Fibroblast of the aortic adventitia (primary cell): Measurements from ENCODE around the gene STYXL1. TPM values are rescaled to one million over a fixed set of nuclear protein-coding genes. Genes with fewer than 3 reads are reported as not detected.
"Not testable (repeated sequence)": the region's sequence is repeated elsewhere in the genome, so short reads cannot be mapped to it uniquely, and the experiment has no call there.

Source experiments
- DNase-seq: peaks from one replicate; pipeline ENCODE4 v3.0.0-alpha.2; 2010; ENCODE audit warnings: low read depth
- H3K4me3 ChIP-seq: 2 replicates; pipeline ENCODE4 v1.5.1; 2011; ENCODE audit warnings: low read depth, mild to moderate bottlenecking, control low read depth, low read length, moderate library complexity
- total RNA-seq: library from RNA; depleted of rRNA; stranded (reverse); fragments of >200 nt; gene quantifications from 2 replicates; pipeline ENCODE4 v1.2.3, GENCODE V29; 2012; ENCODE audit warnings: low replicate concordance
- TF ChIP-seq, protein P1 (sequence below): IDR thresholded peaks from 2 replicates; pipeline ENCODE4 v1.5.1; 2011; ENCODE audit warnings: mild to moderate bottlenecking, low read length, control low read depth, inconsistent platforms; ENCODE audit not compliant: insufficient read depth

Gene STYXL1
- total RNA-seq, 1 donor: 33.2 TPM

DNA sequence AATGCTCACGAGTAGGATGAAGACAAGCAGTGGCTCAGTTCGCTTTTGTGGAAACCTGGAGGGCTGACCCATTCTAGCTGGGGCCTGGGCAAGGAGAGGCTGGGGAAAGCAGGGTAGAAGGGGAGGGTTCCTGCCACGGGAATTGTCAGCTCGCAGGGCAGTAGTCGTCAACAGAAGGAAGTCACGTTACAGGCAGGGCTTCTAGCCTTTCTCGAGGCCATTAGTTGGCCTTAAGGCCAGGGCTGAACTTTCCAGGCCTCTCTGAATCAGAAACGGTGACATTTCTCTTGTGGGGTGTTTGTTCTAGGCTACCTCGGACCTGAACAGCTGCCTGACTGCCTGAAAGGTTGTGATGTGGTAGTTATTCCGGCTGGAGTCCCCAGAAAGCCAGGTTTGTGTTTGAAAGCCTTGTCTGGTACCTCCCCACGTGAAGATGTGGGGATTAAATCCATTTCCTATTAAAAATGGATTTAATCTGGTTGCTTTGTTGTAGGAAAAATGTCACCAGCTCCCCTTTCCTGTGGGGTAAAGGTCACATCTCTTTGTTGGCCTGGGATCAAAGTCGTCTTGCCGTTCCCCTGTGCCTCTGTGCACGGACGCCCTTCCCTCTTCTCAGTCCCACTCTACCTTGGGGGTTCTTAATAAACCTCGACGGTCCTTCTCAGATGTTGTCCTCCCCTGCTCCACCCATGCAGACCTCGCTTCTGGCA lies 9.5 kb upstream of the STYXL1 start:
- no peak overlapping the region for H3K4me3 ChIP-seq
- TF ChIP-seq, protein P1, sequence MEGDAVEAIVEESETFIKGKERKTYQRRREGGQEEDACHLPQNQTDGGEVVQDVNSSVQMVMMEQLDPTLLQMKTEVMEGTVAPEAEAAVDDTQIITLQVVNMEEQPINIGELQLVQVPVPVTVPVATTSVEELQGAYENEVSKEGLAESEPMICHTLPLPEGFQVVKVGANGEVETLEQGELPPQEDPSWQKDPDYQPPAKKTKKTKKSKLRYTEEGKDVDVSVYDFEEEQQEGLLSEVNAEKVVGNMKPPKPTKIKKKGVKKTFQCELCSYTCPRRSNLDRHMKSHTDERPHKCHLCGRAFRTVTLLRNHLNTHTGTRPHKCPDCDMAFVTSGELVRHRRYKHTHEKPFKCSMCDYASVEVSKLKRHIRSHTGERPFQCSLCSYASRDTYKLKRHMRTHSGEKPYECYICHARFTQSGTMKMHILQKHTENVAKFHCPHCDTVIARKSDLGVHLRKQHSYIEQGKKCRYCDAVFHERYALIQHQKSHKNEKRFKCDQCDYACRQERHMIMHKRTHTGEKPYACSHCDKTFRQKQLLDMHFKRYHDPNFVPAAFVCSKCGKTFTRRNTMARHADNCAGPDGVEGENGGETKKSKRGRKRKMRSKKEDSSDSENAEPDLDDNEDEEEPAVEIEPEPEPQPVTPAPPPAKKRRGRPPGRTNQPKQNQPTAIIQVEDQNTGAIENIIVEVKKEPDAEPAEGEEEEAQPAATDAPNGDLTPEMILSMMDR: no peak
- DNase-seq: no peak

DNA sequence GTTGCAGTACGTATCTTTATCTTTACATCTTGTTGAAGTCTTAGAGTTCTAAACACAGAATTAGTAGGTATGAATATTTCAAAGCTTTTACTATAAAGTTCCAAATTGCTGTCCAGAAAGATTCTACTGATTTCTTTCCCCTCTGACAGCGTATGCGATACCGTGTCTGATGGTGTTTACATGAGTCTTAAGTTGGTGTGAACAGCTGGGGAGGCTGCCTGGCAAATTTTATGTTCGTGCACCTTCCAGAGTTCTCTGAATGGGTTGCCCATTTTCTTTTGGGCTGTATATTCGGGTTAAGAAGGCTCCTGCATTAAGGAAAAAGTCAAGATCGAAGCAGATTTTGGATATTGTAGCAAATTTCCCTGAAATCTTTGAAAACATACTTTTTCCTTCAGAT lies 8.4 kb upstream of the STYXL1 start:
- DNase-seq: no peak
- H3K4me3 ChIP-seq: no peak overlapping the region
- TF ChIP-seq, protein P1: no peak

DNA sequence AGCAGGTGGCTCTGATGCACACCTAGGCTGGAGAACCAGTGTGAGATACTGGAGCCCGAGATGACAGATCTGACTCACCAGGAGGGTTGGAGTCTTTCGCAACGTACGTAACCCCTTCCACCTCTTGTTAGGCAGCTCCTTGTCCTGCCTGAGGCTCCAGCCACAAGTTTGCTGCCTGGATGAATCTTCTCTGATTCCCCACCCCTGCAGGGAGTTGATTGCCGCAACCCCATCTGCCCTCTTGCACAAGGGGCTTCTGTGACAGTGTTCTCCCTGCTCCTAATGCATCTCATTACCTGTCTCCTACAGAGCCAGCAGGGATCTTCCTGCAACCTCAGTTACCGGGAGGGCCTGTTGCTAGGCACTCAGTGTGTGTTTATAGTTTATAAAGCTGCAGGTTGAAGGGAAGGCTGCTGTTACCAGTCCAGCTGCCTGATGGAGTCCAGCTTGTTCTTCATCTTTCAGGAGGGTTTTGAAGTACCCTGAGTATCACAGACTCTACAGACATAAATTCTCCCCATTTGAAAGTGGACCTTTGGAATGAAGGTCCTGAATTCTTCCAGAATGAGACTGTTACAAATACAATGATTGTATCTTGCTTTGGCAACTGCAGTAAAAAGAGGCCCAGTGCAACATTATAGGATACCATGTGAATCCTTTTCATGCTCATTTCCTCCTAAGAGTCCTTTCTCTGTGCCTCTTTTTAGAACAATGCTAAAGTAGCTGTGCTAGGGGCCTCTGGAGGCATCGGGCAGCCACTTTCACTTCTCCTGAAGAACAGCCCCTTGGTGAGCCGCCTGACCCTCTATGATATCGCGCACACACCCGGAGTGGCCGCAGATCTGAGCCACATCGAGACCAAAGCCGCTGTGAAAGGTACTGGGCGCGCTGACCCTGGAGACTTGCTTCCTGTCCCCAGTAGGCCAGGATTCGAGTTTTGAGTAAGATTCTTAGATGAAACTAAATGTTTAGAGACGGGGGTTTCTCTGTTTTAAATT lies 6.6 kb upstream of the STYXL1 start:
- TF ChIP-seq, protein P1: no peak
- peak; percentile 35 for DNase-seq

DNA sequence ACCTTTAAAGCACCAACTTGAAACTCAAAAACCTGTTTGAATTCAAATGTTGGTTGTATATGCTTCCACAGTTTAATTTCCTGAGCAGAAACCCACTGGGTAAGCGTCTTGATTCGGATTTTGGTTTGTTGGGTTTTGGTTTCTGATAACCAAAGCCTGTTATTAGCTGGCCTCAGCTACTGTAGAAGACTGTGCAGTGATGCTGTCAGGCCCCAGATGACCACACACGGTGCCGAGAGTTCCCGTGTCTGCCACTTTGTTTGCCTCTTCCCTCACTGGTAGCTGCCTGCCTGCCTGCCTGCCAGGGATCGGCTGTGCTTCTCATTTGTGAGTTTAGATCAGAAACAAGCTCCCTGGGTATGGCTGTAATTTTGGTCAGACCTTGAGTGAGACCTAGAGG lies 5.7 kb upstream of the STYXL1 start:
- TF ChIP-seq, protein P1: no peak
- DNase-seq: no peak

More for the DNA sequence above, 6.6 kb upstream of the STYXL1 start:
- no peak overlapping the region for H3K4me3 ChIP-seq

DNA sequence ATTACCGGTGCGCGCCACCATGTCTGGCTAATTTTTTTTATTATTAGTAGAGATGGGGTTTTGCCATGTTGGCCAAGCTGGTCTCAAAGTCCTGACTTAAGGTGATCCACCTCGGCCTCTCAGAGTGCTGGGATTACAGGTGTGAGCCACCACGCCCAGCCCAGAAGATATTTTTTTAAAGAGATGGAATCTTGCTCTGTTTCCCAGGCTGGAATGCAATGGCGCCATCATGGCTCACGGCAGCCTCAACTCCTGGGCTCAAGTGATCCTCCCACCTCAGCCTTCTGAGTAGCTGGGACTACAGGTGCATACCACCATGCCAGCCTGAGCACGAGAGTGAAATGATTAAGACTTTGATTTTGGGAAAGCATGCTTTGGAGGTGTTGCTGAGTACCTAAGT lies 4.9 kb upstream of the STYXL1 start:
- H3K4me3 ChIP-seq, DNase-seq: not testable (repeated sequence)

More for the DNA sequence above, 5.7 kb upstream of the STYXL1 start:
- H3K4me3 ChIP-seq: no peak overlapping the region

DNA sequence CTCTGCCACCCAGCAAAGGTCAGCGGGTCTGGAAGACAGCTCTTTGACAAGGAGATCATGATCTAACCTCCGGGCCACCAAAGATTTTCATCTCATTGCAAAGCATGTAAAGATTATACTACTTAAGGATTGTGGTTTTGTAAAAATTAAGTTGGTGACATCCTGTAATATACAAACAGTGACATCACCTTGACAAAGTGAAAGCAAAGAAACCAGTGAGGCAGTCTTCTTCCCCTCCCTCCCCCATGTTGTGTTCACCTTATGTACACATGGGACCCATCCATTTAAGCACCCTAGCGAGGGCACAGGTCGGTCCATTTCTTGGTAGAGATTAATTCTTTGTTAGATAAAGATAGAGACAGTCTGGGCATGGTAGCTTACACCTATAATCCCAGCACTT lies 4.0 kb upstream of the STYXL1 start:
- no peak overlapping the region for H3K4me3 ChIP-seq
- TF ChIP-seq, protein P1: no peak
- no peak for DNase-seq

DNA sequence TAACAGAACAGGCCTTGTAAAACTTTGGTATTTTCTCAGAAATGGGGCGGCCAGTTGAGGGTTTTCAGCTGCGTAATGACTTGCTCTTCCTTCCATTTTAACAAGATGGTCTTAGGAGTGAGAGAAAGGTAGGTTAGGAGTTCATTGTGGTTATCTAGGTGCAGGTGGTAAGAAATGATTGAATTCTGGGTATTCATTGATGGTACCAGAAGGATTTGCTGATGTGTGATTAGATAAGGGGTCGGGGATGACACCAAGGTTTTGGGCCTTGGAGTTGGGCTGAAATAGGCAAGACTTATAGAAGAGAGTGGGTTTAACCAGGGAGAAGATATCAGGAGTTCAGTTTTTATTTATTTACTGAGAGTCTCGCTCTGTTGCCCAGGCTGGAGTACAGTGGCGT lies 2.7 kb upstream of the STYXL1 start:
- DNase-seq: no peak
- H3K4me3 ChIP-seq: no peak overlapping the region
- TF ChIP-seq, protein P1: no peak
